HG02884 (cell line): ENCODE measurements around the gene RAF1.
"Not testable (repeated sequence)": the region's sequence is repeated elsewhere in the genome, so short reads cannot be mapped to it uniquely, and the experiment has no call there.

ENCODE experiments used
- ATAC-seq: cut with Tn5 transposase; IDR thresholded peaks from one replicate; pipeline ENCODE4 v1.9.1; 2021; ENCODE audit warnings: mild to moderate bottlenecking, moderate library complexity; ENCODE audit not compliant: unreplicated experiment

RAF1 gene

DNA sequence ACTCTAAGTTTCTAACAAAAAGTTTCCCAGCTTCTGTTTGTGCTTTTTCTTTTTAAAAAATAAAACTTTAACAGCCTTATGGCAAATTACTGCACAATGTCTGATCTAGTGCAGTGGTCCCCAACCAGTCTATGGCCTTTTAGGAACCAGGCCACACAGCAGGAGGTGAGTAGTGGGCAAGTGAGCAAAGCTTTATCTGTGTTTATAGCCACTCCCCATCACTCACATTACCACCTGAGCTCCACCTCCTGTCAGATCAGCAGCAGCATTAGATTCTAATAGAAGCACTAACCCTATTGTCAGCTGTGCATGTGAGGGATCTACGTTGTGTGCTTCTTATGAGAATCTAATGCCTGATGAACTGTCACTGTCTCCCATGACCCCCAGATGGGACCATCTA is 101.5 kb downstream of the RAF1 start:
- no peak for ATAC-seq

- no peak for ATAC-seq
These were observed 102.5 kb downstream of the RAF1 start for GRCh38 chr3:12561397-12561796.

GRCh38 chr3:12560505-12561190 is 103.3 kb downstream of the RAF1 start:
- ATAC-seq, result peak; percentile 42

DNA sequence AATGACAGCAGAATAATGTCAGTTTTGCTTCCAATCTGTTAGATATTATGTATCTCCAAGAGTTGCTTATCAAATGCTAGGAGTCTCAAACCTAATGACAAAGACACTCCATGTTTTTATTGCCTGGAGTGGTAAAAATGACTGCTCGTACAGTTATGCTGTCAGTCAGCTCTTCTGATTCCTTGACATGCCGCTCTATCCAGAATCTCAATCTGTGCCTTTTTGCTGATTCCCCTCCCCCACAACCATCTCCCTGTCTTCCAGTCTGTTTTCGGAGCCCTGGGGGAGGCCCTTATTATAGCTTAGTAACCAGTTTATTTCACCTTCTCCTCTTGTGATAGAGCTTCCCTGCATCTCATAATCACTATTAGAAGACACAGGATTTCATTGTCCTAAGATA is 104.4 kb downstream of the RAF1 start:
- no peak for ATAC-seq

- ATAC-seq, result no peak
These were observed 105.2 kb downstream of the RAF1 start for GRCh38 chr3:12558706-12559105.

- ATAC-seq, result no peak
These were observed 106.3 kb downstream of the RAF1 start for GRCh38 chr3:12557473-12558100.

GRCh38 chr3:12556690-12557472 is 107.0 kb downstream of the RAF1 start, which contains the start of gene MKRN2:
Gene MKRN2, plus strand, starts transcription at chr3:12557087. Its CDS starts 64 bp downstream, at chr3:12557151.
- ATAC-seq, result peak; percentile 71

GRCh38 chr3:12556314-12556689 is 107.6 kb downstream of the RAF1 start:
- ATAC-seq, result no peak

GRCh38 chr3:12553921-12554391 is 110.0 kb downstream of the RAF1 start:
- ATAC-seq, result no peak

- ATAC-seq, result no peak
These were observed 113.8 kb downstream of the RAF1 start for GRCh38 chr3:12549971-12550760.

DNA sequence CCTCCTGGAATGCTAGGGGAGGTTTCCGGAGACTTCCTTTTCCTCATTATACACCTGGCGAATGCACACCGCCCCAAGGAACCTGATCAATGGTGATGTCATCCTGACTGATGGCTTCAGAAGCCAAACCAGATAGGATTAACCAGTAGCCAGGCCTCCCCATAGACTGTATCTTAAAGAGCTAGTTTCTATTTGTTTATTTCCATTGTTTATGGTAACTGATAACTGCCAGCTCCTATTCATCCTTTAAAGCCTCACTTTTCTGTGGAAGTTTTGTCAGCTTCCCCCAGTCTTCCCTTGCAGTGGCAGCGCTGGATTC is 118.5 kb downstream of the RAF1 start, which contains the start of gene MKRN2OS:
TSS of gene MKRN2OS (minus strand) at position 27 of the 319 bp plus-strand sequence. CDS start 35 bp downstream, outside the sequence.
- ATAC-seq, result no peak

DNA sequence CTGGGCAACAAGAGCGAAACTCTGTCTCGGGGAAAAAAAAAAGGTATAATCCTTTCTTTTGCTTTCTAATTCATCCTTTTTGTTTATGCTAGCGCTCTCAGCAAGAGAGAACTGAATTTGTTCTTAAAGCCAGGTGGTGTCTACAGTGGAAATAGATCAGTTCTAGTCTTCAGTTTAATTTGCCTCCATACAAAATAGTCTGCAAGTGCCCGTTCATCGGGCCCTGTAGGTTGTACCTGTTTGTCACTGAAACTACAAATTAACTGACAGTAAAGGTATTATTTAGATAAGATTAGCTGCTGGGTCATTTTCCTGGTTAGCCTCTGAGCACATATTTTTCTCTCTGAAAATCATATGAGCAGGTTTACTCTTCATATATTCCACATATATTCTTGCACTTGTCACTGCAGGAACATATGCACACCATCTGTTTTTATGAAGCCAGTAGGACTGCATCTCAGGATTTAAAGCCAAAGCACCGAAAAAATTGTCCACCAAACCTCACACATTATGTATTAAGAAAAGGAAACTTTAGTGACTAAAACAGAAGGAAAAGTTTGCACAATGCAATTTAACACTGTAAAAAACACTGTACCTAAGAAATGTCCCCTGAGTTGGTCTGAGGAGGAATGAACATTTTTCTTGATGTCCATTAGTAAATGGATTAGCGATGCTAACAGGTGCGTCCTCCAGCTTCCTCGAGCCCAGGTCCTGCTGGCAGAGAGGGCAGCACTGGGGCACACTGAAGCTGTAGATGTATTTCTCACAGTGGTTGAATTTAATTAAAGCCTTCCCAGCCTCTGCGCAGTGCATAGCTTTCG is 119.1 kb downstream of the RAF1 start:
- no peak for ATAC-seq

DNA sequence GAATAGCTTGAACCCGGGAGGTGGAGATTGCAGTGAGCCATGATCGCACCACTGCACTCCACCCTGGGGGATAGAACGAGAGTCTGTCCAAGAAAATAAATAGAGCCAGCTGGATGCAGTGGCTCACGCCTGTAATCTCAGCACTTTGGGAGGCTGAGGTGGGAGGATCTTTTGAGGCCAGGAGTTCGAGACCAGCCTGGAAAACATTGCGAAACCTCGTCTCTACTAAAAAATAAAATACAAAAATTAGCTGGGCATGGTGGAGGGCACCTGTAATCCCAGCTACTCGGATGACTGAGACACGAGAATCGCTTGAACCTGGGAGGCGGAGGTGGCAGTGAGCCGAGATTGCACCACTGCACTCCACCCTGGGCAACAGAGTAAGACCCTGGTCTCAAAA is 120.4 kb downstream of the RAF1 start:
- not testable (repeated sequence) for ATAC-seq

- ATAC-seq, result no peak
These were observed 122.3 kb downstream of the RAF1 start for GRCh38 chr3:12541625-12542024.

- no peak for ATAC-seq
These were observed 127.5 kb downstream of the RAF1 start for GRCh38 chr3:12536423-12536822.
